Measurements from ENCODE around the gene GARRE1. TPM values are rescaled to one million over a fixed set of nuclear protein-coding genes. Genes with fewer than 3 reads are reported as not detected.

GARRE1 gene
- polyA plus RNA-seq, 1 experiment: 18.7 TPM

DNA sequence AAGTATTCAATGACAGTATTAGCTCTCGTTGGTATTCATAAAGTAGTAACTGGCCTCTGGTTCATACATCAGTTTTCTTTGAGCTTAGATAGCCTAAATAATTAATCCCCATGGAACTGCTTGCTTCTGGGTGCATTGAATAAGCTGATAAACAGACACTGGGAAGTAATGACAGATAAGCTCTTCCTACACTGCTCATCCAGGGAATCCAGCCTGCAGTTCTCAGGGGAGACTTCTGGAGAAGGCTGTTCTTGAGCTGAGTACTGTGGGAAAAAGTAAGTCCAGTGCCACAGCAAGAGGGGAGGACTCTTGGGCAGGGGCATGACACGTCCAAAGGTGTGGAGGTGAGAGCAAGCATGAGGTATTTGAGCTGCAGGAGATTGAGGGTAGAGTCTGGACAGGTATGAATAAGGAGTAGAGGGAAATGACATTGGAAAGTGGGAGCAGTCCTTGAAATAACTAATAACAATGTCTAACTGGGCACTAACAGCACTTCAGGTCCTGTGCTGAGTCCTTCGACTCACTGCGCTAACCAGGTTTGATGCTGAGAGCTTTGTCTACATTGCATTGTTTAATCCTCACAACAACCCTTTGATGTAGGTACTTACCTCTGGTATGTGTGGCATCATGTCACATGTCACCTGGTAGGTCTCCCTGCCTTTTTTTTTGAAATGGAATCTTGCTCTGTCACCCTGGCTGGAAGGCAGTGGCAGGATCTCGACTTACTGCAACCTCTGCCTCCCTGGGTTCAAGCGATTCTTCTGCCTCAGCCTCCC lies 7.2 kb downstream of the GARRE1 start:
- no peaks in the 10 kb centered on the region for H3K27me3 ChIP-seq (ENCODE audit: control insufficient read depth, insufficient read depth, low read length)
- H3K36me3 ChIP-seq (ENCODE audit: control insufficient read depth, insufficient read depth, low read length): peaks cover 3% of the 10 kb centered on the region; the same call in 1 of the 2 replicates
- DNase-seq (ENCODE audit: low read depth): no peak
- H3K4me3 ChIP-seq (ENCODE audit: low read depth, low read length): no peak overlapping the region
- TF ChIP-seq, protein P1, sequence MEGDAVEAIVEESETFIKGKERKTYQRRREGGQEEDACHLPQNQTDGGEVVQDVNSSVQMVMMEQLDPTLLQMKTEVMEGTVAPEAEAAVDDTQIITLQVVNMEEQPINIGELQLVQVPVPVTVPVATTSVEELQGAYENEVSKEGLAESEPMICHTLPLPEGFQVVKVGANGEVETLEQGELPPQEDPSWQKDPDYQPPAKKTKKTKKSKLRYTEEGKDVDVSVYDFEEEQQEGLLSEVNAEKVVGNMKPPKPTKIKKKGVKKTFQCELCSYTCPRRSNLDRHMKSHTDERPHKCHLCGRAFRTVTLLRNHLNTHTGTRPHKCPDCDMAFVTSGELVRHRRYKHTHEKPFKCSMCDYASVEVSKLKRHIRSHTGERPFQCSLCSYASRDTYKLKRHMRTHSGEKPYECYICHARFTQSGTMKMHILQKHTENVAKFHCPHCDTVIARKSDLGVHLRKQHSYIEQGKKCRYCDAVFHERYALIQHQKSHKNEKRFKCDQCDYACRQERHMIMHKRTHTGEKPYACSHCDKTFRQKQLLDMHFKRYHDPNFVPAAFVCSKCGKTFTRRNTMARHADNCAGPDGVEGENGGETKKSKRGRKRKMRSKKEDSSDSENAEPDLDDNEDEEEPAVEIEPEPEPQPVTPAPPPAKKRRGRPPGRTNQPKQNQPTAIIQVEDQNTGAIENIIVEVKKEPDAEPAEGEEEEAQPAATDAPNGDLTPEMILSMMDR (IDR thresholded peaks at IDR 0.05; ENCODE audit: insufficient read depth, low read depth, low read length): no peak
- ChIA-PET POLR2A (interaction anchor here (0.5 kb wide), 1 partner anchor 44 kb away, joined by 7 read pairs; no protein-coding TSS in a partner anchor), CTCF (interaction anchor here (0.6 to 2.1 kb wide), 4 partner anchors 13 to 74 kb away, joined by 3 to 7 read pairs (median 4); no protein-coding TSS in a partner anchor)

DNA sequence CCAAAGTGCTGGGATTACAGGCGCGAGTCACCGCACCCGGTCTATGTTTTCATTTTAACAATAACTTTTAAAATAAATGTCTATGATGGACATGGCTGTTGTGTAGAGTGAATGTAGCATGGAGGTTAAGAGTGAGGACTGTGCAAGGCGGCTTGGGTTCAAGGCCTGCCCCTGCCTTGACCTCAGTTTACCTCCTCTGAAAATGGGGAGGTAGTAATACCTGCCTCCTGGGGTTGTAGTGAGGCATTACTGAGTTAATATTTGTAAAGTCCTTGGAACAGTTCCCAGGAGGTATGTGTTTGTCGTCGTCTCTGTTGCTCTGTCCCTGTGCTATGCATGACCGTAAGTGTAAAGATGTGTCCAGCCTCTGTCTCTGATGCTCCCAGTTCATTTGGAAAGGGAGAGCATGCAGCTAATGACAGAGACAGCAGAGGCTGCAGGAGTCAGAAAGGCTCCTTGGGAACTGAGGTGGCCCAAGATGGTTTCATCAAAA lies 9.4 kb downstream of the GARRE1 start:
- Histone ChIP-seq H3K4me3 (ENCODE audit: low read depth, low read length) (no peak overlapping the region), H3K27me3 (ENCODE audit: control insufficient read depth, insufficient read depth, low read length) (no peaks in the 10 kb centered on the region), H3K36me3 (ENCODE audit: control insufficient read depth, insufficient read depth, low read length) (peaks cover 3% of the 10 kb centered on the region)
- ChIA-PET CTCF (no interaction called here), POLR2A (no interaction called here)
- TF ChIP-seq, protein P1 (IDR thresholded peaks at IDR 0.05; ENCODE audit: insufficient read depth, low read depth, low read length): no peak
- no peak for DNase-seq (ENCODE audit: low read depth)

DNA sequence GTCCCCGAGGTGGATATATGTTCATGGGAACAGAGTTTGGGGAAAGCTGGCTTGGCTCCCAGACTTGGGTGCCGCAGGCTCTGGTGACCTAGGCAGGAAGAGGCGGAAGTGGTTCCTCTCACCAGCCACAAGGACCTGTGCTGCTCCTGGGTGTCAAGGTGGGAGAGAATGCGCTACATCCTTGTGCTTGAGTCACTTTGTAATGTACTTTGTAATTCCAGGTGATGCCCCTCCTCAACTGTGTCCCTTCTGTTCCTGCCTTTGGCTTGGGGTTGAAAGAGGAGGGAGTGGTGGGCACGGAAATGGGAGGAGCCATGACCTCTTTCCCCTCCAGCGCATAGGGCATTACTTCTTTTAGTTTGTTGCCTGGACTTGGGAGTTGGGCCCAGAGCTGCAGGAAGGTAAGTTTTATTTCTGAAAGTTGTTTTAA lies 10.9 kb downstream of the GARRE1 start:
- H3K27me3 ChIP-seq (ENCODE audit: control insufficient read depth, insufficient read depth, low read length): no peaks in the 10 kb centered on the region
- no peak overlapping the region for H3K4me3 ChIP-seq (ENCODE audit: low read depth, low read length)
- ChIA-PET CTCF (interaction anchor here (1.0 kb wide), 2 partner anchors 9 to 21 kb away, joined by 3 read pairs; no protein-coding TSS in a partner anchor), POLR2A (interaction anchor here (0.6 kb wide), 1 partner anchor 61 kb away, joined by 3 read pairs; no protein-coding TSS in a partner anchor)
- H3K36me3 ChIP-seq (ENCODE audit: control insufficient read depth, insufficient read depth, low read length): peaks cover 3% of the 10 kb centered on the region
- TF ChIP-seq, protein P1 (IDR thresholded peaks at IDR 0.05; ENCODE audit: insufficient read depth, low read depth, low read length): no peak
- DNase-seq (ENCODE audit: low read depth): no peak

DNA sequence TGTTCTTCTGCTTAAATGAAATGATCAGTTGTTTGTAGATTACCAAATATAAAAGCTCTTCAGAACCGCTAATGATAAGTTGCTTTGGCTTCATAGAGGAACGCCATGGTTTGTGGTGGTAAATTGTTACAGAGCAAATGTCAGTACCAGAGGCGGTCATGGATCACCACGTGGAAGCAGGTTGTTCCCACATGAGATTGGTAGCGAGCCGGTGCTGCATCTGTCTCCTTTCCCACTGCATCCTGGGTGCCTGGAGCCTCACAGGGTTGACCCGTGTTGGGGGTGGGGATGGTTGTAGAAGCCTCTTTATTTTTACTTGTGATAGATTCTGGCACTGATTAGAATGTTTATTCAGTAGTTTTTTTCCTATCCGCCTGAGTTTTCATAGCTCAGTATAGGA lies 14.7 kb downstream of the GARRE1 start:
- no peaks in the 10 kb centered on the region for H3K27me3 ChIP-seq (ENCODE audit: control insufficient read depth, insufficient read depth, low read length)
- CTCF ChIA-PET: interaction anchor here (1.1 kb wide), 1 partner anchor 67 kb away, joined by 3 read pairs; no protein-coding TSS in a partner anchor
- POLR2A ChIA-PET: no interaction called here
- H3K4me3 ChIP-seq (ENCODE audit: low read depth, low read length): no peak overlapping the region
- peaks cover 3% of the 10 kb centered on the region for H3K36me3 ChIP-seq (ENCODE audit: control insufficient read depth, insufficient read depth, low read length)
- TF ChIP-seq, protein P1 (IDR thresholded peaks at IDR 0.05; ENCODE audit: insufficient read depth, low read depth, low read length): no peak
- DNase-seq (ENCODE audit: low read depth): no peak

DNA sequence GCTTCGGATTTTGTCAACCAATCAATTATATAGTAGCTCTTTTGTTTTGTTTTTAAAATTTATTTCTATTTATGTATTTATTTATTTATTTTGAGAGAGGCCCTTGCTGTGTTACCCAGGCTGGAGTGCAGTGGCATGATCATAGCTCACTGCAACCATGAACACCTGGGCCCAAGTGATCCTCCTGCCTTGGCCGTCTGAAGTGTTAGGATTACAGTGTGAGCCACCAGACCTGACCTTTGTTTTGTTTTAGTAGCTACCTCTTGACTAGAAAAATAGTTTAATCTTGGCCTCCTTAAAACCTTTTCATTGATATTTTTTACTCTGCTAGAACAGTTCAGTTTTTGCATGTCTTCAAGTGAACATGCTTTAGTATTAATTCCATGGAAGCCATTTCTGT lies 15.1 kb downstream of the GARRE1 start:
- ChIA-PET CTCF (interaction anchor here (1.1 kb wide), 1 partner anchor 67 kb away, joined by 3 read pairs; no protein-coding TSS in a partner anchor), POLR2A (interaction anchor here (0.7 kb wide), 1 partner anchor 213 kb away, joined by 3 read pairs; no protein-coding TSS in a partner anchor)
- Histone ChIP-seq H3K36me3 (ENCODE audit: control insufficient read depth, insufficient read depth, low read length) (peaks cover 3% of the 10 kb centered on the region), H3K27me3 (ENCODE audit: control insufficient read depth, insufficient read depth, low read length) (no peaks in the 10 kb centered on the region), H3K4me3 (ENCODE audit: low read depth, low read length) (no peak overlapping the region)
- TF ChIP-seq, protein P1 (IDR thresholded peaks at IDR 0.05; ENCODE audit: insufficient read depth, low read depth, low read length): no peak
- DNase-seq (ENCODE audit: low read depth): no peak

All from BJ (cell line).